NCI-H2171 treated with DMSO at 0.1 percent for 48 hours (cell line): ENCODE results near the gene CUEDC1.
A peak's percentile ranks its signal among the peaks of the same experiment; 100 is the strongest.

Experiments
- DNase-seq: peaks from one replicate; lab custom pipeline; 2025; lab: John Stamatoyannopoulos, UW

Gene CUEDC1

GRCh38 chr17:57895382-57896060, 59.7 kb downstream of the CUEDC1 start:
- DNase-seq = no peak

DNA sequence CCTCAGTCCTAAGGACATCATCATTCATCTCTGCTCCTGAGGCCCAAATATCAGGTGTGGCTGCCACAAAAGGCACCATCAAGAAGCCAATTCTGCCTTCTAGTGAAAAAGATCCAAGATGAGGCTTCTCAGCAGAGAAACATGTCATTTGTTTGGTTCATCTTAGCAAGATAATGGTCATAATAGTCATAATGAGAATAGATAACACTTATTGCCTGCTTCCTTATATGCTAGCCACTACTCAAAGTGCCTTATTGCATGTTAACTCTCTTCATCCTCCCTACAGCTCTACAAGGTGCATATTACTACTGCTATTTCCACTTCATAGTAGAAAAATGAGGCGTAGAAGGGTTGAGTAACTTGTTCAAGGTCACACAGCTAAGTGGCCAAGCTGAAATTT, 60.4 kb downstream of the CUEDC1 start:
- no peak for DNase-seq

DNA sequence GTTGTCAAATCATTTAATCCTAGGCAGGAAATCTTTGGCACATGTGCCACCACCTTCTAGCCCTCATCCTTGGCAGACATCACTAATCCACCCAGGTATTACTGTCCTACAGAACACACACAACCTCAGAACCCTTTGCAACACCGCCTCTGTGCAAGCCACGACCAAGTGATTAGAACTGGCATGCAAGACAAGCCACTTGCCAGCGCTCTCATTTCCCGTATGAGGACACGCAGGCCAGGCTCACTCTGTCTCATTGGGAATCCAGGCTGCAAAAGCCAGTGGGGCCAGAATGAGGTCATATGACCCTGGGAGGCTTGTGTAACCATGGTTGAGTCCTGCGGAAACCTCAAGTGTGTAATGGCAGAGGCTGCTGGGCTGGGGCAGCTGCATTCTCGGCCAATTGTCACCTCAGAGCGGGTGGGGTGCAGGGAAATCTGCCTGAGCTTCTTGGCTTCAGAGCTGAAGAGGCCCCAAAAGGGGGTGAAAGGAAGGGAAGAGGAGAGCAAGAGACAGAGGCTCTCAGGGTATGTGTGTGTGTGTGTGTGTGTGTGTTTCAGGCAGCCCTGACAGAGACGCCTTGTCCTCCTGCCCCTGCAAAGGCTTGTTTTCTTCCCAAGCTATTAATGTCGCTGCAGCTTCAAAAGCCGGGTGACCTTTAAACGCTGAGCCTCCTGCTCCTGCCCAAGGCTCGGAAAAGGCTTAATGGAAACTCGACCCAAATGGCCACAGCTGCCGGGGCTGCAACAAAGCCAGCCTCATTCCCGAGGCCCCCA, 62.2 kb downstream of the CUEDC1 start:
- DNase-seq = no peak

DNA sequence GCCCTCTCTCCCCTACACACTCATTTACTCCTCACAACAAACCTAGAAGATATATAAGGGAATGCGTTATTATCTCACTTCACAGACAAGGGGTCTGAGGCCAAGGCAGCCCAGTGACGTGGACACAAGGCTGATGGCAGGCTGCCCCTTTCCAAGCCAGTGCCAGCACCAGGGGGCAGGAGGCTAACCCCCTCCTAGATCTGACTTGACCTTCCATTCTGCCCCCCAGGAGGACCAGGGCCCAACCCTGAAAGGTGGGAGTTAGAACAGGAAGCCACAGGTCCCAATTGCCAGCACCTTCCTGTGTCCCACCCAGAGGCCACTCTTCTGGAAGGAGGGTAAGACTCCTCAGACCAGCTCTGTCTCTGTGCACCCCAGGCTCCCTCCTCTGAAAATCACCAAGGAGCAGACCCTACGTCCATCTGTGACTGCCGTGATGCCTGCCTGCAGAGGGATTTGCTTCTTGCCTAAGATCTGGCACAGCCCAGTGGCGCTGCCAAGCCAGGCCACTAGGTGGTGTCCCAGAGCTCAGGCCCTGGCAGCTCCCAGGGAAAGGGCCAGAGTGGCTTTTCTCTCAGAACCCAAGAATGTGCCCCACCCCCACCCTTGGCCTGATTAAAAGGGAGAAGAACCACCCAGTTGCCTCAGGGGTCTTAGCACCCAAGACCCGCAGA, 62.9 kb downstream of the CUEDC1 start:
- DNase-seq = peak; percentile 71

GRCh38 chr17:57890857-57891232, 64.4 kb downstream of the CUEDC1 start:
- DNase-seq = no peak

DNA sequence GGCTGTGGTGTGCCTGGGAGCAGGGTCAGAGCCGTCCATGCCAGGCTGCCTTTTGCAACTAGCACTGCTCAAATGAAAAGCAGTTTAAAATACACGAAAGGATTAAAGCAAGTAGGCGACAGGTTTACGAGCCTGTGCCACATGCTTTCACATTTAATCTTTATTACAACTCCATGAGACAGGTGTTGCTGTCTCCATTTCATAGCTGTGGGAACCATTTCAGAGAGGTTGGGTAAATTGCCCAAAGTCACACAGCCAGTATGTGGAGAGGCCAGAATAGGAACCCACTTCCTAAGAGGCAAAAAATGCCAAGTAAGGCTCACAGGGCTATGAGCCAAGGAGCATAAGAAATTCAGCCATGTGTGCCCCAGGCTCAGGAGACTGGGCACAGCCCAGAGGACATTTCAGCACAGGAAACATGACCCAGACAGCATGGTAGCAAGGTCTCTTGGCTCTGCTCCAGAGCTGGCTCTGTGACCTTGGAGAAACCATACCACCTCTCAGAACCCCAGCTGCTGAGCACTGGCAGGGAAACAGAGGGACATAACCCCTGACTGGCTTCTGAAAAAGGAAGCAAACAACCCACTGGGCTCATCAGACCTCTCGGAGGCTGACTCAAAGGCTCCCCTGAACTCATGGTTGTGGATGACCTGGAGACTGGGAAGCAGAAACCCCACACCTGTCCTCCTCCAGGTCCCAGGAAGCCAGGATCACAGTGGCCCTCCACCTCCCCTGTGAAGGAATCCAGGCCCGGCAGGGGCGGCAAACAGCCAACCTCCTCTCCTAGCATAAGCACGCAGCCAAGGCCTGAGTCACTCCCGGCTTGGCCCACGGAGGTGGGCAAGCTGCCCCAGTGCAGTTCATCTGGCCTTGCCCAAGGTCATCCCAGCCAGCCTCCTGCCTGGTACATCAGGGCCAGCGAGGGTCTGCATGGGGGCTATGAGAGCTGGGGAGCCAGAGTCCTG, 65.0 kb downstream of the CUEDC1 start:
- peak; percentile 57 for DNase-seq

DNA sequence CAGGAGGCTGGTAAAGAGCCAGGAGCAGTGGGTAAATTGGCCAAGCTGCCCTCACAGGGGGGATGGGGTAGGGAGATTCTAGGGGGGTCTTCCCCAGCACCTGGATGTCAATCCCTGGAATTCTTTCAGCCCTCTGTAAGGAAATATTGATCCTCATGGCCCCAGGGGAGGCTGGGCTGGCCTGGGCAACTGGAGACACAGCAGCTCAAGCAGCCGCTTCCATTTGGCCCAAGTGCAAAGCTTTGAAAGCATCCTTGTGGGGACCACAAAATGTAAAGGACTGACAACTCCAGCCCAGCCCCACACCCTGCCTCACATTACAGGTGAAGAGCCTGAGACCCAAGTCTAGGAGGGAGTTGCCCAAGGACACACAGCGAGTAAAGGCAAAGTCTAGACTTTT, 66.0 kb downstream of the CUEDC1 start:
- no peak for DNase-seq

DNA sequence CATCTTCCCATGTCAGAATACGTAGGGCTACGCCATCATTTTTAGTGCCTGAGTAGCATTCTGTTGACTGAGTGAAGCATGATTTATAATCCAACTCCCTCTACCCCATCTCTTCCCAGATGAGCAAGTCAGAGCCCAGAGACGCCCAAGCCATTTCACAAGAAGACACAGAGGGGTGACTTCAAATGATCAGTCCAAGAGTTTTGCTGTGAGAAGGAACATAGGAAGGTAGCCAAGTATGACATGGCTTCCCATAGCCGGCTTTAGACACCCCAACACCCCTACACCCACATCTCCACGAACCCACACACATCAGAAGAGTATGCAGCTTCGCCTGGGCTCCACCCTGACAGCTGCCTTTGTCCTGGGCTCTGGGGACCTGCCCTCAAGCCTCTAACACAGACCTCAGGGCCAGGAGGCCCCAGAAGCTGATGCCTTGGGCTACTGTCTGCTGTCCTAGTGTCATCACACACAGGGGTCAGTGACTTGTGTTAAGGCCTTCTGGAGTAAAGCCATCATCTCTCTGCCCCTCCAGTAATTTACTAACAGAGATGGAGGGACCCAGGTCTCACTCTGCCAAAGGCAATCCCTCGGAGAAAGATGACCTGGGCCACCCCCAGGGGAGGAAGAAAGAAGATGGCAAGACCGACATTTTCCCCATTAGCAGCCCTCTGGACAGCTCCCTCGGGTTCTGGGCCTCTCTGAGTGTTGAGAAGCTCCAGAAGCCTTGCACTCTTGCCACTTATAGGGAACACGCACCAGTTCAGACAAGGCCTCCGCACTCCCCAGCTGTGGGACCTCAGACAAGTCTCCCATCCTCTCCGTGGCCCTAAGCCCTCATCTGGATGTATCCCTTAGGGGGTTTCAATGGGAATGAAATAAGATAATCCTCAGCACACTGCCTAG, 66.6 kb downstream of the CUEDC1 start:
- no peak for DNase-seq

DNA sequence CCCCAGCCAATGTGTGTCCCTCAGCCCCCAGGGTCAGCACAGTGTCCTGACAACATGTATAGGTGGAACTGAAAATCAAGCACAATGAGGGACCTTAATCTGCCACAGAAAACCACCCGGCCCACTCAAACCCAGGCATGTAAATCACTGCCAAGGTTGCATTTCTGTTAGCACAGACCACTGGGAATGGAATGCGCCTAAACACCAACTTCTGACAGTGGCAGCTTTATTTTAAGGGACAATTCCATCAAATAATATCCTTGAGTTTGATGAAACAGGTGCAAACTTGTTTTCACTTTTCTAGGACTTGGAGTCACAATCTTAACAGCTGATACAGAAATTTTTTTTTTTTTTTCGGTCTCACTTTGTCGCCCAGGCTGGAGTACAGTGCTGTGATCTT, 68.1 kb downstream of the CUEDC1 start:
- DNase-seq = no peak

DNA sequence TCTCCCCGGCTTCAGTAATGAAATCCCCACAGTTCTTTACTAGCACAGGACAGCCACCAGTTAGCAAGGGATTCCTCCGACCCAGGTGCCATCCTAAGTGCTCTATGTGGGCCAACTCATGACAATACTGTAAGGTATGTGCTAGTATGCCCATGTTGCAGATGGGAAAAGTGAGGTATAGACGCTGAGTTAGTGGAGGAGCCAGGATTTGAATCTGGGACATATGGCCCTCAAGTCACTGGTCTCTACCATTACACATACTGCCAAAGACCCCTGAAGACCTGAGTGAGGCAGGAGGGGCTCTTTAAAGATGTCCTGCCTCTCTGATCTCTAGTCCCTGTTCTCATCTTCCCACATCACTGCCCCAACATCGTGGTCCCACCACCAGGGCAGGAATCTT, 69.2 kb downstream of the CUEDC1 start:
- DNase-seq = no peak

DNA sequence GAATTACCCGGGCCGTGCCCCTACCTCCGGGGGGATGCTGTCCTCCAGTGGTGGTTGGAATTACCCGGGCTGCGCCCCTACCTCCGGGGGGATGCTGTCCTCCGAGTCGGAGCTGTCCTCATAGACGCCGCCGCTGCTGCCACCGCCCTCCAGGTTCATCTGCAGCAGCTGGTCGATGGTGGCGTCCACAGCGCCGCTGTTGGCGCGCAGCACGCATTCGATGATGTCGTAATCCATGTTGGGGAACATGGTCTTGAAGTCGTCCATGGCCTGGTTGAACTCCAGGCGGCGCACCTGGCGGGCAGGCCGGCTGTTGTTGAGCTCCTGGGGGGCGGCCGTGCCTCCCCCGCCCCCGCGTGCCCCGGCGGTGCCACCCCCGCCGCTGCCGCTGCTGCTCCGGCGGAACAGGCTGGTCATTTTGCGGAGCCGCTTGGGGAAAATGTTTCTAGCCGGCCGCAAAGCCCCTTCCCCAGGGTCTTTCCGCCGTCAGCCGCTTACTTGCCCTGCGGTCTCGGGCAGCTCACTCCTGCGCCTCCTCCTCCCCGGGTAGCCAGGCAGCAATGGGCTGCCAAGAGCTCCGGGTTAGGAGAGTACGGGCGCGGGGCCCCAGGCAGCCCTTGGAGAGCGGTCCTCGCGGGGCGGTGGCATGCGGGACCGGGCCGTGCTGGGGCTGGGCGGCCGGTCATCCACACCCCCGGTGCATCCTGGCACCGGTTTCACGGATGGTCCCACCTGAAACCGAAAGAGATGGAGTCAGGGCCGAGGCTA, 69.9 kb downstream of the CUEDC1 start:
- no peak for DNase-seq

DNA sequence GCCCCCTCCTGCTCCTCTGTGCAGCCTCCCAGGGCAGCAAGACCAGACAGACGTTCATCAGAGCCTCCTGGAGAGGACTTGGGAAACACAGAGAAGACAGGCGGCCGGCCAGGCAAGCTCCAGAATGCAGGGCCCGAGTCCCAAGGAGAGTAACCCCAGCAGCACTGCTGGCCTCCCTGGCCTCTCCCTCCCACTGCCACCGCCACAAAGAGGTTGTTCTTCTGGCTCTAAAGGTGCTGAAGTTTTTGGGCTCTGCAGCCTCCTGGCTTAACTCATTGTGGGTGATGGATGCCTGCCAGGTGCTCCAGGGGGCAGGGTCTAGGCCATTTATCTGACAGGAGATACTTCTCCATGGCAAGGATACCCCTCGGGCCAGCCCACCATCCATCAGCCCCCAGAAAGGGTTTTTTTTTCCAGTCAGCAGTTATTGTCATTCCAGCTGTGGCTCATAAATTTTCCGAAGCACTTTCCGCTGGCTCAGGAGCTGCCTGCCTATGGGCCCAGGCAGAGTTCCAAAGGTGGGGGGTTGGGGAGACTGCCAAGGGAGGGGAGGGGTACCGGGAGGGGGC, 73.3 kb downstream of the CUEDC1 start:
- DNase-seq = no peak

DNA sequence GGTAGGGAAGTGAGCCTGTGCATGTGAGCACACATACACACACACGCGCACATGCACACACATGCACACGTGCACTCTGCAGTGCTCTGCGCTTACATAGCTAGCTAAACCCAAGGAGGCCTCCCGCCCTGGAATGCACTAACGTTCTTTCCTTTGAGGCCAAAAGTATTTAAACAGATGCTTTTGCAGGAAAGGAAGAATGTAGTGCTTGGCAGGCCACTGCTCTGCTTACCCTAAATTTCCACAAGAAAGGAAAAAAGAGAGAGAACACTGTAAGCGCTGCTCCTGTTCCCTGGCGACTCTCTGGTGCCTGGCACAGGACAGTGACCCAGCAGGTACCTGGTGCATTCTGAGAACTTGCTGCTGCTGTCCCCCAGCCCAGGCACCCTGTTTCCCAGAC, 74.1 kb downstream of the CUEDC1 start:
- DNase-seq = no peak

DNA sequence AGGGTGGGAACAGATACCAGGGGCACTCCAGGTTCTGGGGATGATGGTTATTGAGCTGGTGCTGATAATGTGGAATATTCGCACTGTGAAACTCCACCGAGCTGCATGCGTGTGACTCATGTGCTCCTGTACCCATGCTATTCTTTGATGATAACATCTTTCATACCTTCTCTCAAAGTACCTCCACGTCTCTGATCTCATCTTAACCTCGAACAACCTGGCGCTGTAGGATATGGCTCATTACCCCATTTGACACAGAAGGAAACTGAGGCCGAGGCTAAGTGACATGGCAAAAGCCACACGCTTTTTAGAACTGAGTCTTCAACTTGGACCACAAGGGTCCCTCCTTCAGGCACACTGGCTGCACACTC, 75.1 kb downstream of the CUEDC1 start:
- no peak for DNase-seq

- DNase-seq = peak; percentile 95
These were observed 75.7 kb downstream of the CUEDC1 start for GRCh38 chr17:57879437-57880085.

- DNase-seq = no peak
These were observed 77.3 kb downstream of the CUEDC1 start for GRCh38 chr17:57877803-57878377.

GRCh38 chr17:57876866-57877237, 78.4 kb downstream of the CUEDC1 start:
- DNase-seq = no peak

GRCh38 chr17:57876023-57876865, 79.0 kb downstream of the CUEDC1 start:
- peak; percentile 54 for DNase-seq
